Hematopoietic multipotent progenitor cell treated with erythropoietin and hydrocortisone succinate and interleukin-3 and kit ligand, for 8 days (in vitro differentiated cells): Measurements from ENCODE around the gene IFNGR2.
"Not testable (repeated sequence)": the region's sequence is repeated elsewhere in the genome, so short reads cannot be mapped to it uniquely, and the experiment has no call there.

Experiments used
- DNase-seq: peaks from one replicate; pipeline ENCODE4 v3.0.0-alpha.2; 2015

The IFNGR2 gene

GRCh38 chr21:33403786-33404585 lies 773 bp downstream of the IFNGR2 start:
- DNase-seq: peak; percentile 45

- peak; percentile 20 for DNase-seq
Measured at GRCh38 chr21:33406493-33406892, 3.3 kb downstream of the IFNGR2 start.

GRCh38 chr21:33411949-33412430 lies 8.8 kb downstream of the IFNGR2 start:
- no peak for DNase-seq

GRCh38 chr21:33412439-33412831 lies 9.2 kb downstream of the IFNGR2 start:
- DNase-seq: not testable (repeated sequence)

- DNase-seq: no peak
Measured at GRCh38 chr21:33412832-33413519, 9.8 kb downstream of the IFNGR2 start.

GRCh38 chr21:33414068-33414467 lies 10.9 kb downstream of the IFNGR2 start:
- DNase-seq: no peak

GRCh38 chr21:33414926-33415325 lies 11.7 kb downstream of the IFNGR2 start:
- no peak for DNase-seq

- DNase-seq: no peak
Measured at GRCh38 chr21:33418691-33419090, 15.5 kb downstream of the IFNGR2 start.

GRCh38 chr21:33419538-33420123 lies 16.4 kb downstream of the IFNGR2 start:
- no peak for DNase-seq

GRCh38 chr21:33421713-33422393 lies 18.6 kb downstream of the IFNGR2 start:
- no peak for DNase-seq

- DNase-seq: no peak
Measured at GRCh38 chr21:33424214-33424613, 21.0 kb downstream of the IFNGR2 start.

- no peak for DNase-seq
Measured at GRCh38 chr21:33425825-33426224, 22.6 kb downstream of the IFNGR2 start.

- no peak for DNase-seq
Measured at GRCh38 chr21:33427051-33427450, 23.8 kb downstream of the IFNGR2 start.

GRCh38 chr21:33428669-33429068 lies 25.5 kb downstream of the IFNGR2 start:
- DNase-seq: no peak

- DNase-seq: no peak
Measured at GRCh38 chr21:33430858-33431257, 27.6 kb downstream of the IFNGR2 start.

GRCh38 chr21:33432496-33432895 lies 29.3 kb downstream of the IFNGR2 start:
- no peak for DNase-seq

- DNase-seq: no peak
Measured at GRCh38 chr21:33433001-33433400, 29.8 kb downstream of the IFNGR2 start.

GRCh38 chr21:33433425-33434114 lies 30.4 kb downstream of the IFNGR2 start:
- no peak for DNase-seq

GRCh38 chr21:33434770-33435360 lies 31.7 kb downstream of the IFNGR2 start:
- peak; percentile 37 for DNase-seq

GRCh38 chr21:33437140-33437539 lies 33.9 kb downstream of the IFNGR2 start:
- no peak for DNase-seq

- no peak for DNase-seq
Measured at GRCh38 chr21:33441489-33442477, 38.6 kb downstream of the IFNGR2 start.
